Neuron (in vitro differentiated cells): ENCODE measurements around the gene FOXP1.

Experiments used
- H2AFZ ChIP-seq: one replicate; pipeline ENCODE4 v1.6.1; 2013; ENCODE audit warnings: low read depth, mild to moderate bottlenecking, inconsistent platforms, low read length, moderate library complexity
- H3K27me3 ChIP-seq: one replicate; pipeline ENCODE4 v1.6.1; 2013; ENCODE audit warnings: low read length; ENCODE audit not compliant: insufficient read depth
- H3K36me3 ChIP-seq: one replicate; pipeline ENCODE4 v1.6.1; 2013; ENCODE audit warnings: low read length; ENCODE audit not compliant: insufficient read depth
- H3K4me1 ChIP-seq: one replicate; pipeline ENCODE4 v1.6.1; 2013; ENCODE audit warnings: low read length; ENCODE audit not compliant: insufficient read depth
- H3K4me3 ChIP-seq: 2 replicates; pipeline ENCODE4 v1.5.1; 2013; ENCODE audit warnings: mild to moderate bottlenecking, low read length, moderate library complexity
- H3K9me3 ChIP-seq: one replicate; pipeline ENCODE4 v1.6.1; 2013; ENCODE audit warnings: low read length

FOXP1 gene

DNA sequence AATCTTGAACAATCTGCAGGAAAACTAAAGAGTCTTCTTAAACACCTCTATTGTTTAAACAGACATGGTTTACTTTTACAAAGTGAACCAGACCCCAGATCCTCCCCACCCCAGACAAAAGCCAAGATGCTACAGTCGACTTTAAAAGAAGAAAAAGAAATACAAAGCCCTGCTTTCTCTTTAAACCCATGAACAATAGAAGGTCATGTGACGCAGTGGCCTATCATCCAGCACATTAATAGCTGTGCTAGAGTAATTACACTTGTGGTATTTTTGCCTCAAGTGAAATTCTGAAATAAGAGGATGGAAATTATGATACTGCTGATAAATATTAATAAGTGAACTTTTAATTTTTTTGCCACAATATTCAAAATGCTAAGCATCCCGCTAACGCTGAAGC lies 613.4 kb downstream of the FOXP1 start:
- Histone ChIP-seq H3K4me1 (peaks cover 11% of the 10 kb centered on the region), H3K27me3 (no peaks in the 10 kb centered on the region), H3K4me3 (no peak overlapping the region), H3K9me3 (no peaks in the 10 kb centered on the region), H2AFZ (no peak overlapping the region), H3K36me3 (peaks cover 35% of the 10 kb centered on the region)

DNA sequence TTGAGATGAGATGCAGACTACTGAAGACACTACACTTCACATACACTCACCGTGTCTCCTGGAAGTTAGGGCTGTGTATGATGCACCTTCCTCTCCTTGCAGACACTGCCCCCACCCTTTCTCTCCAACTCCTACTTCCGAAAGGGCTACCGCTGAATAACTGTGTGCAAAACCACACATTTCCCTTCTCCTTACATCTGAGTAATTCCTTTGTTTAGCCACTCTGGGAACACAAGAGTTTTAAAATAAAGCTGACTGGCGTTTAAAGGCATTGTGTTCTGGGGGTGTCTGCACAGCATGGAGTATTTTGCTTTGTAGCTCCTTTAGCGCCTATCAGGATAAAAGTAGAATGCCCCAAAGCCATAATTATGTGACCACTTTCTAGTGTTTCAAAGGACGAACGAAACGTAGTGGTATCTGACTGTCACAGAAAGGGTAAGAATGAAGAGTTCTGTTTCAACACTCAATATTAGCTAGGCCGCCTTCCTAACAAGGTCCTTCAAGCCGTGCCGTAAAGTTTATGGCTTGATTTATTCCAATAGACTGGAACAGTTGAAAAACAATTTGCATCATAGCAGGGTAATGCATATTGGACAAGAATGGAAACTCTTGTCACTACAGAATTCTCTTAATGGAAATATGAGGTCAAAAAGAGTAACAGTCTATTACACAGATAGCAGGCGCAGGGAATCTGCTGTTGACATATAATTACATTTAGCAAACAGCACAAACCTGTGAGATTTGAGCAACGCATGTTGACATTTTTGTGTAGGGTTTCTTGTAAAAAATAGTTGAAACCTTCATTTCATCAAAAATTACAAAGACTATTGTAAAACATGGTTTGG lies 619.9 kb downstream of the FOXP1 start:
- Histone ChIP-seq H3K36me3 (peaks cover 32% of the 10 kb centered on the region), H3K4me3 (no peak overlapping the region), H3K9me3 (peaks cover 1% of the 10 kb centered on the region), H3K27me3 (no peaks in the 10 kb centered on the region), H2AFZ (no peak overlapping the region), H3K4me1 (peaks cover 20% of the 10 kb centered on the region)

DNA sequence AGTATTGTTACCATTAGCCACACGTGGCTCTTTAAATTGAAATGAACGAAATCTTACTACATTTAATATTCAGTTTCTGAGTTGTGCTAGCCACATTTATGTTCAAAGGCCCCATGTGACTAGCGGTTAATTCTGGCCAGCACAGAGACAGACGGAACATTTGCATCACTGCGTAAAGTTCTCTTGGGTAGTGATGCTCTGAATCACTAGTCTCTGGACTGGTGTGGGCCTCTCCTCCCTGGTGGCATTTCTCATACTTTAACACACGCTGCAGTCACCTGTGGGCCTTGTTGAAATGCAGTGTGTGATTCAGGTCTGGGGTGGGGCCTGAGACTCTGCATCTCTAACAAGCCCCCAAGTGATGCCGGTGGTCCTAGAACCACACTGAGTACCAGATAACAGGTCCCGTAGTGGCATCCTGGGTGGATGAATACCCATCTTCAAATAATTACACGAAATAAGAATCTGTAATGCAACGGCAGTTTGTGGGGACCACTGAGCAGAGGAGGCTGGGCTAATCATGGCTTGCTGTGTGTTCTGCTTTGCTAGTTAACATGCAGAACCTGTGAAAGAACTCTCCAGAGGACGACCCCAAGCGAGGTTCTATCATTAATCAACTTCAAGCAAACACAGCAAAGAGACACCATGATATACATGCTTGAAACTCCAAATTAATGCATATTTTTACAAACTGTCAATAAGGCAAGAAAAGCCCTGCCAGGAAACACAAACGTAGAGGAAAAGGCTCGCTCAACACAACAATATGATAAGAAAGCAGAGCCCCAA lies 623.8 kb downstream of the FOXP1 start:
- H3K4me3 ChIP-seq: no peak overlapping the region
- H3K4me1 ChIP-seq: peaks cover 45% of the 10 kb centered on the region
- H3K36me3 ChIP-seq: peaks cover 20% of the 10 kb centered on the region
- peaks cover 2% of the 10 kb centered on the region for H3K9me3 ChIP-seq
- H2AFZ ChIP-seq: no peak overlapping the region
- H3K27me3 ChIP-seq: no peaks in the 10 kb centered on the region

DNA sequence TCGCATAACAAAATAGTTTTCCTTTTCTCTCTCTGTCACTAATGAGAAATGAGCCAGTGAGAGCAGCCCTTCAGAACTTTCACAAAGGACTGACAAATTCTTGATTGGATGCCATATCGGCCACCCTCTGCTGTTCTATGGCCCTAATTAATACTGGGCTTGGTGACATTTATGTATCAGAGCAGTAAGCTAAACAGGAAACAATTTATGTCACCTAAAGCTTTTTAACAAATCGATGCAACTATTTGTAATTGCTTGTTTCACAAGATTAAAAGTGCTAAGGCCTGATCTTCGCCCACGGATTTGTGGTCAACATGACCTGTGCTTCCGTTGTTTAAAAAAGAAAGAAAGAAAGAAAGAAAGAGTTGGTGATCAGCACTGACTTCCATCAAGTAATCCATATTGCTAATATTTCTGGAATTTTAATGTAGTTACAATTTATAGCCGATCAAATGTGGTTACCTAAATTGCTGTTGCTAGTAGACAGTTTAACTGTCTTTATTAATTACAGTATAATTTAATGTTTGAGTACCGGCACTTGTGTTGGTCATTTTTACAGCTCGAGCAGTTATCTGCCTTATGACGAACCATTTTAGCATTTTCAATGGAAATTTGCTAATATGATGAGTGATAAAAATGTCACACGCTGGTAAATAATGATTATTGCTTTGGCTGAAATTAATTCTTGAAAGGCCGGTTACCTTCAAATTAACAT lies 631.3 kb downstream of the FOXP1 start:
- H3K4me1 ChIP-seq: peaks cover 55% of the 10 kb centered on the region
- H3K27me3 ChIP-seq: no peaks in the 10 kb centered on the region
- H3K9me3 ChIP-seq: no peaks in the 10 kb centered on the region
- H3K36me3 ChIP-seq: no peaks in the 10 kb centered on the region
- no peak overlapping the region for H3K4me3 ChIP-seq
- H2AFZ ChIP-seq: no peak overlapping the region

DNA sequence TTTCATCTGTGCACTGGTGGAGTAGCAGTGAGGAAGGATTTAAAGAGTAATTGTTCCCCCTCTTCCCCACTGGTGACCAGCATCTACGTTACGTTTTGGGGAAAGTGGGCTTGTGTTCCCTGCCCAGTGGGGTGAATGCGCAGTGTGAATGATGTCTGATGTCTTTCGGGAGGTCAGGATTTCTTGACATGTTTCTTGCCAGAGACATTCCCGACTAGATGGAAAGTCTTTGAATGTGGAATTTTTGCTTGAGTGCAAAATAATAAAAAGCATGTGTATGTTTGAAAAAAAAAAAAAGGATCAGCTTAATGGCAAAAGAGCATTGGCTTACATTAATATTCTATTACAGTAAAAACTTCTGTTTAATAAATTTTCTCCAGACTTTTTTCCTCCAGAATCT lies 632.2 kb downstream of the FOXP1 start:
- H3K36me3 ChIP-seq: no peaks in the 10 kb centered on the region
- H3K27me3 ChIP-seq: no peaks in the 10 kb centered on the region
- H3K4me3 ChIP-seq: no peak overlapping the region
- no peaks in the 10 kb centered on the region for H3K9me3 ChIP-seq
- no peak overlapping the region for H2AFZ ChIP-seq
- peaks cover 47% of the 10 kb centered on the region for H3K4me1 ChIP-seq

DNA sequence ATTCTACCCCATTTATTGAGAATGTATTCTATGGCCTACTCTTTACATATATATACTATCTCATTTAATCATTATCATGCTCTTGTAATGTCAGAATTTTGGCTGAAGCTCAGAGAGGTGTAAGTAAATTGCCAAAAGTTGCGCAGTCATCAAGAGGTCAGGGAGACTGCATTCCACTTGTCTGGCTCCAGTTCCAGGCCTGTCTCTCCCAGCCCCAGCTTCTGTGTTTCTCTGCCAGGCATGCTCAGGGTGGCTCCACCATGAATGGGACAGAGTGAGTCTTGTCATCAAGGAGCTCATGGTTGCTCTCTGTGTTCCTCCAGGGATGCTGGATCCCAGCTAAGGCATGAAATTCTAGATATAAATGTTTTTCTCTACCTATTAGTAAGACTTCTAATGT lies 635.9 kb downstream of the FOXP1 start:
- no peaks in the 10 kb centered on the region for H3K36me3 ChIP-seq
- no peaks in the 10 kb centered on the region for H3K9me3 ChIP-seq
- no peak overlapping the region for H3K4me3 ChIP-seq
- peaks cover 14% of the 10 kb centered on the region for H3K4me1 ChIP-seq
- no peaks in the 10 kb centered on the region for H3K27me3 ChIP-seq
- H2AFZ ChIP-seq: no peak overlapping the region

DNA sequence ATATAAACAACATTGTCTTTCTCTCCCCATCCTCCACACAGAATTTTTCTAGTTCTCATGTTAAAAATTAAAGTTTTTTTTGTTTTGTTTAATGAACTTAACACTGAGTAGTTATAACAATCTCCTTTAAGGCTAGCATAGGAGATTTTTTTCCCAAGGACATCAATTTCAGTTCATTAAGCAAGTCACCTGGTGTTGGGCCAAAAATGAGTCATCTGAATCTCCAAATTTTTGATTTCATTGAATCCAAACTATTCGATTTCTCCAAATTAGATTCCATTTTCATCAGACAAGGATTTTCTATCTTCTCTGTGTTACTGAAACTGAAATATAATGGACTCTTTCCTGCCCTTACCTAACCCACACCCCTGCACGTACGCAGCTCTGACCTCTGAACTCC lies 639.6 kb downstream of the FOXP1 start:
- Histone ChIP-seq H3K4me3 (no peak overlapping the region), H3K36me3 (no peaks in the 10 kb centered on the region), H3K4me1 (no peaks in the 10 kb centered on the region), H2AFZ (no peak overlapping the region), H3K27me3 (no peaks in the 10 kb centered on the region), H3K9me3 (no peaks in the 10 kb centered on the region)

DNA sequence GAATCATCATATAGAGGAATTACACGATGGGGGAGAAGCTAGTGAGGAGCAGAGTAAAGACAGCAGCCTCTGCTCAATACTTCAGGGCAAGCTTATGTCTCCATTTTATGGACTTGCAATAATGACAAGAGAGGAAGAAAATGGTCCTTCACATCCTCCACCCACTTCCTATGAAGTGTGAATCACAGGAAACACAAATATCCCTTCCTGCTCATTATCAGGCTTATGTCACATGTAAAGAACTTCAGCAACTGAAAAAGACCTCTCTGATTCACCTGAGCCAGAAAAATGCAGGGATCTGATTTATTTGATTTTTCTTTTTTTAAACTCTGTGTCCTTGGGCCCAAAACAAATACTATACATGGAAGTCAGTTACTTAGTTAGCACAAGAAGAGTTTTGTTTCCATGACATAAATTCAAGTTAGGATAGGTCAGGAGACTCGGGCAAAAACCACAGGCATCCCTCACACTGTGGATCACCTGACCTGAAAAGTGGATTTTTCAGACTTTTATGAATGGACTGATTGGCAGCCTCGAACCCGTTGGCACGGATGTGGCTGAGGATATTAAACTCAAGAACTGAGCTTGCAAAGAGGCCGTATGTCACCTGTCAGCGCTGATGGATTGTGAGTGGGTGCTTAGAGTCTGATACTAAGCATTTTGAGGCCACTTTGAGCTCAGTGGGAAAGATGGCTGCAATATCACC lies 650.3 kb downstream of the FOXP1 start:
- H3K4me3 ChIP-seq: no peak overlapping the region
- no peak overlapping the region for H2AFZ ChIP-seq
- no peaks in the 10 kb centered on the region for H3K36me3 ChIP-seq
- H3K4me1 ChIP-seq: no peaks in the 10 kb centered on the region
- H3K9me3 ChIP-seq: no peaks in the 10 kb centered on the region
- no peaks in the 10 kb centered on the region for H3K27me3 ChIP-seq

GRCh38 chr3:70930066-70930465 lies 653.5 kb downstream of the FOXP1 start:
- Histone ChIP-seq H3K9me3 (no peaks in the 10 kb centered on the region), H3K4me3 (no peak overlapping the region), H2AFZ (no peak overlapping the region), H3K4me1 (no peaks in the 10 kb centered on the region), H3K27me3 (no peaks in the 10 kb centered on the region), H3K36me3 (no peaks in the 10 kb centered on the region)

GRCh38 chr3:70927239-70927638 lies 656.3 kb downstream of the FOXP1 start:
- no peak overlapping the region for H2AFZ ChIP-seq
- H3K27me3 ChIP-seq: no peaks in the 10 kb centered on the region
- no peaks in the 10 kb centered on the region for H3K36me3 ChIP-seq
- H3K9me3 ChIP-seq: peaks cover 2% of the 10 kb centered on the region
- no peaks in the 10 kb centered on the region for H3K4me1 ChIP-seq
- no peak overlapping the region for H3K4me3 ChIP-seq

DNA sequence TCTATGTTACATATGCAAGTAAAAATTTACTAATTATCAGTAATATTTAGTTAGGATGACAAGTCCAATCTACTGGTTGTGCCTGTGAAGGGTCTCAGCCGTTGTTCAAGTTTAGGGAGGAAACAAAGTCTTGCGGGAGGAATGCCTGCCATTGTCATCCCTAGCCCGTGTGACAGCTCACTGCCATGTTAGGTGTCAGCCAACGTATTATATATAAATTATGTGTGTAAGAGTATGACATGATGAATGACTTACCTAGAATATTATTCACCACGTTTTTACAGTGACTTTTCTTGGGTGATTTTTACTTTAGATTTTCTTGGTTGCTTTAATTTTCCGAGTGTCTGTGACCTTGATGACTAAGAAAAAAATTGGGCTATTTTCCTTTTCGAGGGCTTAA lies 656.7 kb downstream of the FOXP1 start:
- H3K4me3 ChIP-seq: no peak overlapping the region
- H3K9me3 ChIP-seq: peaks cover 2% of the 10 kb centered on the region
- H3K4me1 ChIP-seq: no peaks in the 10 kb centered on the region
- no peaks in the 10 kb centered on the region for H3K36me3 ChIP-seq
- no peaks in the 10 kb centered on the region for H3K27me3 ChIP-seq
- H2AFZ ChIP-seq: no peak overlapping the region

DNA sequence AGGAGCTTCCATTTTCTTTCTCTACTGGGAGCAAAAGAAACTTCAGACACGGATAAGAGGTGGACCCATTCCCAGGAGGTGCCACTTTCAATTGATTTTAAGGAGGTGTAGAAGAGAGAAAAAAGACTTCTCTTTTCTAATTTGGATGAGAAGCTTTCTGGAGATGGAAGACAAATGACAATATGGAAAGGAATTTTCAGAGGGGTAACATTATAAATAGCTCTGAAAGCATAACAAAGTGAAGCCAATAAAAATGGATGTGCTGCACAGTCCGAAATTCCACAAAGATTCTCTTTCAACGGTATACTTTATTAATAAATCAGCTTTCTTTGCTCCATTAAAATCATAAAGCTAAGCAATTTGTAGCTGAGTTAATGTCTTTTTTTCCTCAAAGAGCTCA lies 663.9 kb downstream of the FOXP1 start:
- H3K9me3 ChIP-seq: peaks cover 2% of the 10 kb centered on the region
- no peaks in the 10 kb centered on the region for H3K36me3 ChIP-seq
- H3K4me3 ChIP-seq: no peak overlapping the region
- no peaks in the 10 kb centered on the region for H3K27me3 ChIP-seq
- no peaks in the 10 kb centered on the region for H3K4me1 ChIP-seq
- H2AFZ ChIP-seq: no peak overlapping the region
